ENCODE data around the gene CEP78.

The CEP78 gene

DNA sequence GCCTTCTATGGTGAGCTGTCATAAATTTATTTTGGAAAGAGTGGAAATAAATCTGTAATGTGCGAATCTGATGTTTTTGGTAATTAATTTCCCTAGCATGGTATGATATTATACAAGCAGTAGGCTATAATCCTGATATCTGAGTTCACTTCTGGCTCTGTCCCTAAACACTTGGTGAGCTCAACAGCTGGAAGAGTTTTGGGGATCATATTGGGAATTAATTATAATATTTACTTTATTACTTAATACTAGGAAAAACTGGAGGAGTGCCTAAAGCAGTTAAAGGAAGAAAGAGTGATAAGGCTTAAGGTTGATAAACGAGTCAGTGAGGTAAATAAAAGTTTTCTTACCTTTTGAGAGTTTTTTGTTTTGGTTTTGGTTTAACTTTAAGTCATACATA is 26.8 kb downstream of the CEP78 start:
- Histone ChIP-seq H3K9me3 (no peaks in the 10 kb centered on the region), H3K27me3 (no peaks in the 10 kb centered on the region), H3K4me3 (ENCODE audit: low read depth in 1 of 2, low read length in 1 of 2) (no peak overlapping the region), H3K27ac (no peak overlapping the region), H3K36me3 (peaks cover 27% of the 10 kb centered on the region), H3K4me1 (ENCODE audit: control insufficient read depth in 1 of 2, insufficient read depth in 1 of 2, low read depth in 1 of 2, low read length in 1 of 2) (peaks cover 0 to 6% of the 10 kb centered on the region in 2 experiments)
- TF ChIP-seq, protein P1, sequence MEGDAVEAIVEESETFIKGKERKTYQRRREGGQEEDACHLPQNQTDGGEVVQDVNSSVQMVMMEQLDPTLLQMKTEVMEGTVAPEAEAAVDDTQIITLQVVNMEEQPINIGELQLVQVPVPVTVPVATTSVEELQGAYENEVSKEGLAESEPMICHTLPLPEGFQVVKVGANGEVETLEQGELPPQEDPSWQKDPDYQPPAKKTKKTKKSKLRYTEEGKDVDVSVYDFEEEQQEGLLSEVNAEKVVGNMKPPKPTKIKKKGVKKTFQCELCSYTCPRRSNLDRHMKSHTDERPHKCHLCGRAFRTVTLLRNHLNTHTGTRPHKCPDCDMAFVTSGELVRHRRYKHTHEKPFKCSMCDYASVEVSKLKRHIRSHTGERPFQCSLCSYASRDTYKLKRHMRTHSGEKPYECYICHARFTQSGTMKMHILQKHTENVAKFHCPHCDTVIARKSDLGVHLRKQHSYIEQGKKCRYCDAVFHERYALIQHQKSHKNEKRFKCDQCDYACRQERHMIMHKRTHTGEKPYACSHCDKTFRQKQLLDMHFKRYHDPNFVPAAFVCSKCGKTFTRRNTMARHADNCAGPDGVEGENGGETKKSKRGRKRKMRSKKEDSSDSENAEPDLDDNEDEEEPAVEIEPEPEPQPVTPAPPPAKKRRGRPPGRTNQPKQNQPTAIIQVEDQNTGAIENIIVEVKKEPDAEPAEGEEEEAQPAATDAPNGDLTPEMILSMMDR (IDR thresholded peaks at IDR 0.05) = no peak

DNA sequence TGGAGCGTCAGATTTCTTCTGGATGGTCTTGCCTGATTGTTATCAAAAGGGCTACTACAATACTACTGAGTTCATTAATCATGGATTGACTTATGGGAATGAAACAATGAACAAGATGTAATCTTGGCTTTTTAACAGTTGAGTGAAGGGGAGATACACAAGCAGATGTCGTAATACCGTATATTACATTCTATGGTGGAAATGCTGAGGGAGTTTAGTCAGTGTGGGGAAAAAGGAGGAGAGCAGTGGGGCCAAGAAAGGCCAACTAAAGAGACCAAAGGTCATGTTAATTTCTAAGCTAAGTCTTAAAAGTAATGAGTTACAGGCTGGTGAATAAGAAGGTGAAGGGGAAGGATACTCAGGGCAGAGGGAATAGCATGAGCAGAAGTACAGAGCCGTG is 32.0 kb downstream of the CEP78 start:
- H3K4me3 ChIP-seq (ENCODE audit: low read depth in 1 of 2, low read length in 1 of 2) = no peak overlapping the region
- H3K27me3 ChIP-seq = no peaks in the 10 kb centered on the region
- TF ChIP-seq, protein P1 (IDR thresholded peaks at IDR 0.05) = no peak
- H3K9me3 ChIP-seq = no peaks in the 10 kb centered on the region
- peaks cover 40% of the 10 kb centered on the region for H3K36me3 ChIP-seq
- no peak overlapping the region for H3K27ac ChIP-seq
- no peaks in the 10 kb centered on the region for H3K4me1 ChIP-seq (ENCODE audit: control insufficient read depth in 1 of 2, insufficient read depth in 1 of 2, low read depth in 1 of 2, low read length in 1 of 2)

DNA sequence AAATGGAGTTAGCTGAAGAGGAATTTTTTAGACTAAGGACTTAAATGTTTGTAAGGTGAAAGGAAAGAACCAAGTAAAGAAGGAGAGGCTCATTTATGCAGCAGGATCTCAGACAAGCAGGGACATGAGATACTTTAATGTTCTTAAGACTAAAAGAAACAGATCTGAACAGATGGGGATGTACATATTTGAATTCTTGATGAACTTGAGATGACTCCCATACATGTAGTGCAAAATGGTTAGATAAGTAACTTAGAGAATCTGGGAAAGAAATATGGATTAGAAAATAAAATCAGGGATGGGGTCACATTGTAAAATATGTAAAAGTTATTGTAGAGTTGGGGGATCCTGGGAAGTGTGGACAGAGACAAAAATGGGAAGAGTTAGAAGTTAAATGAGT is 33.9 kb downstream of the CEP78 start:
- no peak overlapping the region for H3K4me3 ChIP-seq (ENCODE audit: low read depth in 1 of 2, low read length in 1 of 2)
- H3K27me3 ChIP-seq = no peaks in the 10 kb centered on the region
- H3K4me1 ChIP-seq (ENCODE audit: control insufficient read depth in 1 of 2, insufficient read depth in 1 of 2, low read depth in 1 of 2, low read length in 1 of 2) = no peaks in the 10 kb centered on the region
- peaks cover 40% of the 10 kb centered on the region for H3K36me3 ChIP-seq
- H3K27ac ChIP-seq = no peak overlapping the region
- no peaks in the 10 kb centered on the region for H3K9me3 ChIP-seq
- TF ChIP-seq, protein P1 (IDR thresholded peaks at IDR 0.05) = no peak

DNA sequence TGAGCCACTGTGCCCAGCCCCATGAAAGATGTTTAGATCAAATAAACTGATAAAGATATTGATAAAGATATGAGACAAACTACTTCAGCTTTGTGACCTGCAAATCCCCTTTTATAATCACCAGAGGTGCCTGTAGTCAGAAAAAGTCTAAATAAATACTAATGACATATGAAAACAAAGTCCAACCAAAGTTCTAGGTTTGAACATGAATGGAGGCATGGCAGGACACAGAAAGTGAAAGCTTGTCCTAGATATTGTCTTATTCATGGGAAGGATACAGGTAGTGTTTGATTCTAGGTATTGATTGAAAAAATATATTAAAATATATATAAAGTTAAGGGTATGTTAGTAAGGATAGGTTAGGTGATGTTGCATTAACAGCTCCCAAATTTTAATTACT is 36.4 kb downstream of the CEP78 start:
- H3K27me3 ChIP-seq = no peaks in the 10 kb centered on the region
- no peaks in the 10 kb centered on the region for H3K4me1 ChIP-seq (ENCODE audit: control insufficient read depth in 1 of 2, insufficient read depth in 1 of 2, low read depth in 1 of 2, low read length in 1 of 2)
- H3K9me3 ChIP-seq = no peaks in the 10 kb centered on the region
- H3K4me3 ChIP-seq (ENCODE audit: low read depth in 1 of 2, low read length in 1 of 2) = no peak overlapping the region
- TF ChIP-seq, protein P1 (IDR thresholded peaks at IDR 0.05) = no peak
- H3K36me3 ChIP-seq = peaks cover 20% of the 10 kb centered on the region
- H3K27ac ChIP-seq = no peak overlapping the region

DNA sequence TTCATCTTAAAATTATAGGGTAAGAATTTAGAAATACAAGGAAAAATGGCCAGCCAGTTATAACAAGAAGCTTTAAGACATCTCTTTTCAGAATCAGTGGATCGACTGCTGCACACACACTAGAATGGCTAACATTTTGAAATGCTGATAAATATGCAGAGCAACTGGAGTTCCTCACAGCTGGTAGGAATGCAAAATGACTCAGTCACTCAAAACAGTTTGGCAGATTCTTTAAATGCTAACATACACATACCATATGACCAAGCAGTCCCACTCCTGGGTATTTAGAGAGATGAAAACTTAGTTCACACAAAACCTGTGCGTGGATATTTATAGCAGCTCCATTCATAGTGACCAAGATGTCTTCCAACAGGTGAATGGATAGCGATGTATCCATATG is 37.9 kb downstream of the CEP78 start:
- no peaks in the 10 kb centered on the region for H3K27me3 ChIP-seq
- H3K4me3 ChIP-seq (ENCODE audit: low read depth in 1 of 2, low read length in 1 of 2) = no peak overlapping the region
- no peak overlapping the region for H3K27ac ChIP-seq
- H3K9me3 ChIP-seq = no peaks in the 10 kb centered on the region
- H3K4me1 ChIP-seq (ENCODE audit: control insufficient read depth in 1 of 2, insufficient read depth in 1 of 2, low read depth in 1 of 2, low read length in 1 of 2) = peaks cover 10 to 13% of the 10 kb centered on the region in 2 experiments
- TF ChIP-seq, protein P1 (IDR thresholded peaks at IDR 0.05) = no peak
- peaks cover 12% of the 10 kb centered on the region for H3K36me3 ChIP-seq
